HEK293 (cell line): Measurements from ENCODE around the gene TMEM207.

Source experiments
- CTCF ChIA-PET: fragments of 350-600 bp; formaldehyde crosslinking; extraction: SDS; loops from one replicate; lab custom pipeline; 2021; ENCODE audit warnings: antibody characterized with exemption; lab: Yijun Ruan, JAX
- POLR2A ChIA-PET: fragments of 300-600 bp; formaldehyde crosslinking; extraction: SDS; loops from one replicate; lab custom pipeline; 2020; ENCODE audit warnings: antibody characterized with exemption, inconsistent platforms; lab: Yijun Ruan, JAX
- H3K27ac ChIP-seq: fragments of 200-500 bp; sonication (Bioruptor generic); 2 replicates; pipeline ENCODE4 v1.5.1; 2014; ENCODE audit warnings: low read depth, low read length, control low read depth, inconsistent platforms; ENCODE audit errors: extremely low read depth
- H3K36me3 ChIP-seq, 2 experiments: fragments of 200-500 bp in 1 of 2; sonication (Bioruptor generic) in 1 of 2; 1 replicate in 1 of 2; 2 replicates in 1 of 2; pipeline ENCODE4 v1.5.1; 2014 to 2017; ENCODE audit warnings: inconsistent platforms in 2 of 2, low read length in 2 of 2; ENCODE audit not compliant: control insufficient read depth in 2 of 2, insufficient read depth in 1 of 2
- H3K4me1 ChIP-seq: fragments of 200-500 bp; sonication (Bioruptor generic); 2 replicates; pipeline ENCODE4 v1.5.1; 2014; ENCODE audit warnings: mild to moderate bottlenecking, low read length, inconsistent platforms; ENCODE audit not compliant: control insufficient read depth, insufficient read depth
- H3K4me3 ChIP-seq: 2 replicates; pipeline ENCODE4 v1.5.1; 2011; ENCODE audit warnings: low read depth, mild to moderate bottlenecking, control low read depth, low read length, moderate library complexity
- H3K9me3 ChIP-seq: fragments of 200-500 bp; sonication (Bioruptor generic); 2 replicates; pipeline ENCODE4 v1.5.1; 2014; ENCODE audit warnings: low read depth, low read length, inconsistent platforms; ENCODE audit not compliant: control insufficient read depth, insufficient read depth
- HIC1 ChIP-seq: fragments of 450-650 bp; formaldehyde crosslinking; IDR thresholded peaks from 2 replicates; pipeline ENCODE4 v1.5.1; 2016; ENCODE audit warnings: missing biosample characterization, missing genetic modification characterization
- KLF10 ChIP-seq: fragments of 450-650 bp; IDR thresholded peaks from 2 replicates; pipeline ENCODE4 v1.5.1; 2018; ENCODE audit warnings: missing biosample characterization, mild to moderate bottlenecking, missing genetic modification characterization
- ZBTB1 ChIP-seq: fragments of 450-650 bp; formaldehyde crosslinking; IDR thresholded peaks from 2 replicates; pipeline ENCODE4 v1.5.1; 2016; ENCODE audit warnings: missing biosample characterization, missing genetic modification characterization
- ZBTB17 ChIP-seq: fragments of 450-650 bp; formaldehyde crosslinking; IDR thresholded peaks from 2 replicates; pipeline ENCODE4 v1.5.1; 2016; ENCODE audit warnings: missing biosample characterization, missing genetic modification characterization
- ZBTB20 ChIP-seq: fragments of 450-650 bp; formaldehyde crosslinking; IDR thresholded peaks from 2 replicates; pipeline ENCODE4 v1.5.1; 2016; ENCODE audit warnings: missing biosample characterization, missing genetic modification characterization
- ZBTB44 ChIP-seq: fragments of 450-650 bp; IDR thresholded peaks from 2 replicates; pipeline ENCODE4 v1.5.1; 2018; ENCODE audit warnings: missing biosample characterization, mild to moderate bottlenecking, missing genetic modification characterization
- ZBTB7A ChIP-seq: fragments of 450-650 bp; formaldehyde crosslinking; IDR thresholded peaks from 2 replicates; pipeline ENCODE4 v1.5.1; 2016; ENCODE audit warnings: low read depth, missing biosample characterization, missing genetic modification characterization
- ZNF157 ChIP-seq: fragments of 450-650 bp; formaldehyde crosslinking; IDR thresholded peaks from 2 replicates; pipeline ENCODE4 v1.5.1; 2016; ENCODE audit warnings: missing biosample characterization, missing genetic modification characterization
- ZNF211 ChIP-seq: fragments of 450-650 bp; formaldehyde crosslinking; IDR thresholded peaks from 2 replicates; pipeline ENCODE4 v1.5.1; 2016; ENCODE audit warnings: low read depth, missing biosample characterization, missing genetic modification characterization
- ZNF24 ChIP-seq: fragments of 450-650 bp; formaldehyde crosslinking; IDR thresholded peaks from 2 replicates; pipeline ENCODE4 v1.5.1; 2016; ENCODE audit warnings: missing biosample characterization, missing genetic modification characterization
- ZNF266 ChIP-seq: fragments of 450-650 bp; formaldehyde crosslinking; IDR thresholded peaks from 2 replicates; pipeline ENCODE4 v1.5.1; 2016; ENCODE audit warnings: missing biosample characterization, missing genetic modification characterization, low read depth
- ZNF311 ChIP-seq: fragments of 450-650 bp; formaldehyde crosslinking; IDR thresholded peaks from 2 replicates; pipeline ENCODE4 v1.5.1; 2017; ENCODE audit warnings: missing biosample characterization, missing genetic modification characterization, borderline replicate concordance
- ZNF423 ChIP-seq: fragments of 450-650 bp; formaldehyde crosslinking; IDR thresholded peaks from 2 replicates; pipeline ENCODE4 v1.5.1; 2016; ENCODE audit warnings: missing biosample characterization, missing genetic modification characterization
- ZNF48 ChIP-seq: fragments of 450-650 bp; formaldehyde crosslinking; IDR thresholded peaks from 2 replicates; pipeline ENCODE4 v1.5.1; 2016; ENCODE audit warnings: missing biosample characterization, missing genetic modification characterization
- ZNF558 ChIP-seq: fragments of 450-650 bp; formaldehyde crosslinking; IDR thresholded peaks from 2 replicates; pipeline ENCODE4 v1.5.1; 2016; ENCODE audit warnings: missing biosample characterization, missing genetic modification characterization
- ZNF639 ChIP-seq: fragments of 450-650 bp; formaldehyde crosslinking; IDR thresholded peaks from 2 replicates; pipeline ENCODE4 v1.5.1; 2016; ENCODE audit warnings: missing biosample characterization, missing genetic modification characterization
- ZNF837 ChIP-seq: fragments of 450-650 bp; formaldehyde crosslinking; IDR thresholded peaks from 2 replicates; pipeline ENCODE4 v1.5.1; 2016; ENCODE audit warnings: missing biosample characterization, missing genetic modification characterization
- TF ChIP-seq, protein P1 (sequence below): fragments of 450-650 bp; formaldehyde crosslinking; IDR thresholded peaks from 2 replicates; pipeline ENCODE4 v1.5.1; 2017; ENCODE audit warnings: missing biosample characterization, mild to moderate bottlenecking, missing genetic modification characterization, moderate library complexity
- TF ChIP-seq, protein P2 (sequence below): fragments of 450-650 bp; formaldehyde crosslinking; IDR thresholded peaks from 2 replicates; pipeline ENCODE4 v1.5.1; 2016; ENCODE audit warnings: missing biosample characterization, missing genetic modification characterization

Gene TMEM207

DNA sequence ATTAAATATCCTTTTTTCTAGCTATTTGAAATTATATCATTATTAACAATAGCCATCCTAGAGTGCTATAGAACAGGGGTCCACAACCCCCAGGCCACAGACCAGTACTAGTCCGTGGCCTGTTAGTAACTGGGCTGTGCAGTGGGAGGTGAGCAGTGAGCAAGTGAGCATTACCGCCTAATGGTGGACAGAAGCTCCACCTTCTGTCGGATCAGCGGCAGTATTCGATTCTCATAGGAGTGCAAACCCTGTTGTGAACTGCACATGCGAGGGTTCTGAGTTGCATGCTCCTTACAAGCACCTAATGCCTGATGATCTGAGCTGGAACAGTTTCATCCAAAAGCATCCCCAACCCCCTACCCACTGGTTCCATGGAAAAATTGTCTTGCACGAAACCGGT, 50.0 kb downstream of the TMEM207 start:
- CTCF ChIA-PET = interaction anchor here (0.8 kb wide), 1 partner anchor 434 kb away, joined by 3 read pairs; no protein-coding TSS in a partner anchor

GRCh38 chr3:190397889-190398288, 51.8 kb downstream of the TMEM207 start:
- H3K4me1 ChIP-seq = no peaks in the 10 kb centered on the region
- no peak for TF ChIP-seq HIC1 (tag by site-specific recombination)
- TF ChIP-seq ZNF558 = no peak
- no peak for TF ChIP-seq ZNF837 (tag by site-specific recombination)
- TF ChIP-seq ZNF266 (tag by site-specific recombination) = no peak
- no peak overlapping the region for H3K27ac ChIP-seq
- H3K36me3 ChIP-seq = no peaks in the 10 kb centered on the region
- ChIA-PET CTCF (interaction anchor here (0.7 kb wide), 1 partner anchor 41 kb away, joined by 3 read pairs; no protein-coding TSS in a partner anchor), POLR2A (no interaction called here)
- no peak overlapping the region for H3K4me3 ChIP-seq
- no peaks in the 10 kb centered on the region for H3K9me3 ChIP-seq

More for the DNA sequence above, 50.0 kb downstream of the TMEM207 start:
- Histone ChIP-seq H3K4me1 (no peaks in the 10 kb centered on the region), H3K4me3 (no peak overlapping the region), H3K9me3 (no peaks in the 10 kb centered on the region), H3K27ac (no peak overlapping the region), H3K36me3 (no peaks in the 10 kb centered on the region)
- POLR2A ChIA-PET = no interaction called here
- TF ChIP-seq ZNF24 (no peak), ZBTB44 (tag by site-specific recombination) (no peak), ZNF311 (no peak), ZNF639 (tag by site-specific recombination) (no peak), ZNF157 (tag by site-specific recombination) (no peak), ZBTB1 (tag by site-specific recombination) (no peak), ZNF48 (tag by site-specific recombination) (no peak), ZNF423 (tag by site-specific recombination) (no peak), KLF10 (tag by site-specific recombination) (no peak), ZBTB7A (tag by site-specific recombination) (no peak), ZBTB20 (no peak), ZNF211 (tag by site-specific recombination) (no peak), ZBTB17 (no peak)
- TF ChIP-seq, protein P1, sequence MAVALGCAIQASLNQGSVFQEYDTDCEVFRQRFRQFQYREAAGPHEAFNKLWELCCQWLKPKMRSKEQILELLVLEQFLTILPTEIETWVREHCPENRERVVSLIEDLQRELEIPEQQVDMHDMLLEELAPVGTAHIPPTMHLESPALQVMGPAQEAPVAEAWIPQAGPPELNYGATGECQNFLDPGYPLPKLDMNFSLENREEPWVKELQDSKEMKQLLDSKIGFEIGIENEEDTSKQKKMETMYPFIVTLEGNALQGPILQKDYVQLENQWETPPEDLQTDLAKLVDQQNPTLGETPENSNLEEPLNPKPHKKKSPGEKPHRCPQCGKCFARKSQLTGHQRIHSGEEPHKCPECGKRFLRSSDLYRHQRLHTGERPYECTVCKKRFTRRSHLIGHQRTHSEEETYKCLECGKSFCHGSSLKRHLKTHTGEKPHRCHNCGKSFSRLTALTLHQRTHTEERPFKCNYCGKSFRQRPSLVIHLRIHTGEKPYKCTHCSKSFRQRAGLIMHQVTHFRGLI (tag by site-specific recombination) = no peak
- TF ChIP-seq, protein P2, sequence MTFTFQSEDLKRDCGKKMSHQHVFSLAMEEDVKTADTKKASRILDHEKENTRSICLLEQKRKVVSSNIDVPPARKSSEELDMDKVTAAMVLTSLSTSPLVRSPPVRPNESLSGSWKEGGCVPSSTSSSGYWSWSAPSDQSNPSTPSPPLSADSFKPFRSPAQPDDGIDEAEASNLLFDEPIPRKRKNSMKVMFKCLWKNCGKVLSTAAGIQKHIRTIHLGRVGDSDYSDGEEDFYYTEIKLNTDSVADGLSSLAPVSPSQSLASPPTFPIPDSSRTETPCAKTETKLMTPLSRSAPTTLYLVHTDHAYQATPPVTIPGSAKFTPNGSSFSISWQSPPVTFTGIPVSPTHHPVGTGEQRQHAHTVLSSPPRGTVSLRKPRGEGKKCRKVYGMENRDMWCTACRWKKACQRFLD (tag by site-specific recombination) = no peak
